OCI-LY7 (cell line): ENCODE measurements around the gene APBB1. TPM values are rescaled to one million over a fixed set of nuclear protein-coding genes. Genes with fewer than 3 reads are reported as not detected.

ENCODE experiments used
- BruUV-seq: library from RNA; stranded (reverse); fragments of 400-500 nt; replicated peaks from 2 replicates; lab custom pipeline; 2021; lab: Mats Ljungman, UMichigan
- CTCF ChIA-PET: fragments of 300-600 bp; sonication (Branson Sonifier 250); formaldehyde crosslinking; loops from one replicate; lab custom pipeline; 2022; ENCODE audit warnings: antibody characterized with exemption; ENCODE audit not compliant: unreplicated experiment; lab: Charles Lee
- POLR2A ChIA-PET: fragments of 300-600 bp; sonication (Branson Sonifier 250); formaldehyde crosslinking; loops from one replicate; lab custom pipeline; 2022; ENCODE audit warnings: antibody characterized with exemption; lab: Charles Lee
- DNase-seq: peaks from one replicate; pipeline ENCODE4 v3.0.0-alpha.2; 2015; ENCODE audit warnings: low spot score
- H2AFZ ChIP-seq: fragments of 200-600 bp; sonication (generic), shearing (Covaris generic); 2 replicates; pipeline ENCODE4 v1.6.1; 2014; ENCODE audit warnings: mild to moderate bottlenecking, antibody characterized with exemption, low read length, moderate library complexity
- H3K27ac ChIP-seq: fragments of 200-600 bp; sonication (generic); 2 replicates; pipeline ENCODE4 v1.5.1; 2014; ENCODE audit warnings: mixed run types, low read depth, mild to moderate bottlenecking, moderate library complexity, low read length, inconsistent platforms; ENCODE audit not compliant: poor library complexity, severe bottlenecking
- H3K36me3 ChIP-seq: fragments of 200-600 bp; sonication (generic); 2 replicates; pipeline ENCODE4 v1.6.1; 2014; ENCODE audit warnings: mild to moderate bottlenecking, antibody characterized with exemption, low read length, moderate library complexity, mixed read lengths; ENCODE audit not compliant: insufficient read depth
- H3K4me1 ChIP-seq: fragments of 200-600 bp; sonication (generic); 2 replicates; pipeline ENCODE4 v1.5.1; 2014; ENCODE audit warnings: mild to moderate bottlenecking, low read length; ENCODE audit not compliant: insufficient read depth, poor library complexity, severe bottlenecking
- H3K4me2 ChIP-seq: fragments of 200-600 bp; sonication (generic); 2 replicates; pipeline ENCODE4 v1.6.1; 2014; ENCODE audit warnings: mild to moderate bottlenecking, low read length
- H3K4me3 ChIP-seq: fragments of 200-600 bp; sonication (generic); 2 replicates; pipeline ENCODE4 v1.5.1; 2014; ENCODE audit warnings: mild to moderate bottlenecking, low read depth, low read length; ENCODE audit not compliant: poor library complexity, severe bottlenecking
- H3K79me2 ChIP-seq: fragments of 200-600 bp; sonication (generic); 2 replicates; pipeline ENCODE4 v1.6.1; 2016; ENCODE audit warnings: low read depth, mild to moderate bottlenecking, low read length, moderate library complexity, mixed read lengths; ENCODE audit not compliant: insufficient read depth
- H3K9me2 ChIP-seq: fragments of 200-600 bp; sonication (generic); 2 replicates; pipeline ENCODE4 v1.6.1; 2016; ENCODE audit warnings: mild to moderate bottlenecking, low read length, mixed read lengths; ENCODE audit not compliant: insufficient read depth
- H3K9me3 ChIP-seq: fragments of 200-600 bp; sonication (generic); 2 replicates; pipeline ENCODE4 v1.6.1; 2014; ENCODE audit warnings: mild to moderate bottlenecking, mixed run types, low read length, mixed read lengths
- H4K20me1 ChIP-seq: fragments of 200-600 bp; sonication (generic); 2 replicates; pipeline ENCODE4 v1.6.1; 2014; ENCODE audit warnings: mild to moderate bottlenecking, antibody characterized with exemption, low read length, moderate library complexity, mixed read lengths; ENCODE audit not compliant: insufficient read depth
- CTCF ChIP-seq: fragments of 200-600 bp; sonication (generic); conservative IDR thresholded peaks from 2 replicates; pipeline ENCODE4 v1.5.1; 2014; ENCODE audit warnings: mild to moderate bottlenecking, antibody characterized with exemption, low read length, moderate library complexity, mixed read lengths
- EZH2phosphoT487 ChIP-seq: fragments of 200-600 bp; sonication (generic); IDR thresholded peaks from 2 replicates; pipeline ENCODE4 v1.6.1; 2018; ENCODE audit warnings: low read depth, borderline replicate concordance, mild to moderate bottlenecking, mixed run types, antibody characterized with exemption, low read length, moderate library complexity, mixed read lengths
- intact Hi-C: fragments of 100-400 bp; cut with micrococcal nuclease; formaldehyde crosslinking; loops from one replicate; pipeline ENCODE4 v1.10.0; 2022; ENCODE audit not compliant: unreplicated experiment
- total RNA-seq, 2 experiments: library from RNA; depleted of rRNA in 1 of 2; stranded (reverse); fragments of >200 nt in 1 of 2; shearing (Covaris generic) in 1 of 2; gene quantifications; 2 replicates each; pipeline ENCODE4 v1.2.3, GENCODE V29; 2014 to 2022

Gene APBB1
- total RNA-seq, 2 experiments from 2014 or later: 25.5 to 30.4 TPM

- intact Hi-C loops: loop anchor here (5.0 kb wide), 1 partner anchor 55 kb away; no protein-coding TSS in a partner anchor
- Histone ChIP-seq H4K20me1 (no peaks in the 10 kb centered on the region), H3K27ac (no peak overlapping the region), H3K4me3 (no peak overlapping the region), H3K9me2 (no peaks in the 10 kb centered on the region), H3K79me2 (no peaks in the 10 kb centered on the region), H3K36me3 (no peaks in the 10 kb centered on the region), H3K4me2 (no peak overlapping the region), H3K4me1 (no peaks in the 10 kb centered on the region), H3K9me3 (no peaks in the 10 kb centered on the region), H2AFZ (no peak overlapping the region)
- TF ChIP-seq CTCF (no peak), EZH2phosphoT487 (no peak)
- no TSS peak for BruUV-seq
- DNase-seq: no peak
- POLR2A ChIA-PET: no interaction called here
- CTCF ChIA-PET: interaction anchor here (1.2 kb wide), 1 partner anchor 329 kb away, joined by 4 read pairs; no protein-coding TSS in a partner anchor
These were observed 67.0 kb downstream of the APBB1 start for GRCh38 chr11:6351782-6352382.

- ChIA-PET POLR2A (no interaction called here), CTCF (interaction anchor here (0.9 kb wide), 1 partner anchor 12 kb away, joined by 4 read pairs; no protein-coding TSS in a partner anchor)
- no peak overlapping the region for H3K4me3 ChIP-seq
- no peak overlapping the region for H3K27ac ChIP-seq
- no peaks in the 10 kb centered on the region for H3K9me2 ChIP-seq
- H2AFZ ChIP-seq: no peak overlapping the region
- no peaks in the 10 kb centered on the region for H3K36me3 ChIP-seq
- no TSS peak for BruUV-seq
- TF ChIP-seq CTCF: no peak
- TF ChIP-seq EZH2phosphoT487: no peak
- no peak for DNase-seq
- no peaks in the 10 kb centered on the region for H3K79me2 ChIP-seq
- no peaks in the 10 kb centered on the region for H4K20me1 ChIP-seq
- intact Hi-C loops: loop anchor here (5.0 kb wide), 1 partner anchor 53 kb away; no protein-coding TSS in a partner anchor
- H3K9me3 ChIP-seq: no peaks in the 10 kb centered on the region
- no peaks in the 10 kb centered on the region for H3K4me1 ChIP-seq
- no peak overlapping the region for H3K4me2 ChIP-seq
These were observed 68.4 kb downstream of the APBB1 start for GRCh38 chr11:6350486-6350885.

GRCh38 chr11:6350043-6350442, 68.9 kb downstream of the APBB1 start:
- Histone ChIP-seq H3K27ac (no peak overlapping the region), H2AFZ (no peak overlapping the region), H3K4me1 (no peaks in the 10 kb centered on the region), H3K4me3 (no peak overlapping the region), H4K20me1 (no peaks in the 10 kb centered on the region), H3K9me2 (no peaks in the 10 kb centered on the region), H3K36me3 (no peaks in the 10 kb centered on the region), H3K79me2 (no peaks in the 10 kb centered on the region), H3K9me3 (no peaks in the 10 kb centered on the region), H3K4me2 (no peak overlapping the region)
- CTCF ChIA-PET: no interaction called here
- DNase-seq: no peak
- no TSS peak for BruUV-seq
- POLR2A ChIA-PET: interaction anchor here (0.7 kb wide), 1 partner anchor 9 kb away, joined by 8 read pairs; no protein-coding TSS in a partner anchor
- TF ChIP-seq EZH2phosphoT487: no peak
- TF ChIP-seq CTCF: no peak
- intact Hi-C loops: loop anchor here (5.0 kb wide), 1 partner anchor 53 kb away; no protein-coding TSS in a partner anchor
